BE2C (cell line): ENCODE data around the gene RAD18.

Experiments
- DNase-seq: peaks from one replicate; pipeline ENCODE4 v3.0.0-alpha.2; 2020
- H3K27me3 ChIP-seq: fragments of 250-450 bp; sonication (Bioruptor Pico); 2 replicates; pipeline ENCODE4 v1.5.1; 2020; ENCODE audit warnings: mild to moderate bottlenecking
- H3K36me3 ChIP-seq: fragments of 250-450 bp; sonication (Bioruptor Pico); 2 replicates; pipeline ENCODE4 v1.5.1; 2020; ENCODE audit warnings: mild to moderate bottlenecking
- H3K4me1 ChIP-seq: fragments of 250-450 bp; sonication (Bioruptor Pico); 2 replicates; pipeline ENCODE4 v1.5.1; 2020
- H3K4me3 ChIP-seq: 2 replicates; pipeline ENCODE4 v1.5.1; 2011; ENCODE audit warnings: low read depth, low read length
- H3K9me3 ChIP-seq: fragments of 250-450 bp; sonication (Bioruptor Pico); 2 replicates; pipeline ENCODE4 v1.5.1; 2020
- CTCF ChIP-seq: IDR thresholded peaks from 2 replicates; pipeline ENCODE4 v1.5.1; 2012; ENCODE audit warnings: mild to moderate bottlenecking, low read depth, low read length

Gene RAD18

GRCh38 chr3:8984081-8984480 is 20.8 kb upstream of the RAD18 start:
- no peak overlapping the region for H3K4me3 ChIP-seq
- TF ChIP-seq CTCF = no peak
- no peak for DNase-seq
- H3K9me3 ChIP-seq = no peaks in the 10 kb centered on the region
- H3K36me3 ChIP-seq = no peaks in the 10 kb centered on the region
- no peaks in the 10 kb centered on the region for H3K27me3 ChIP-seq
- no peaks in the 10 kb centered on the region for H3K4me1 ChIP-seq

- DNase-seq = no peak
- Histone ChIP-seq H3K27me3 (no peaks in the 10 kb centered on the region), H3K9me3 (no peaks in the 10 kb centered on the region), H3K4me1 (no peaks in the 10 kb centered on the region), H3K36me3 (no peaks in the 10 kb centered on the region), H3K4me3 (no peak overlapping the region)
- TF ChIP-seq CTCF = no peak
Observed at GRCh38 chr3:8983591-8983990, 20.3 kb upstream of the RAD18 start.

- H3K9me3 ChIP-seq = no peaks in the 10 kb centered on the region
- no peak for DNase-seq
- no peaks in the 10 kb centered on the region for H3K36me3 ChIP-seq
- H3K4me1 ChIP-seq = no peaks in the 10 kb centered on the region
- no peak for TF ChIP-seq CTCF
- H3K27me3 ChIP-seq = no peaks in the 10 kb centered on the region
- H3K4me3 ChIP-seq = no peak overlapping the region
Observed at GRCh38 chr3:8983026-8983425, 19.8 kb upstream of the RAD18 start.

- no peaks in the 10 kb centered on the region for H3K9me3 ChIP-seq
- H3K27me3 ChIP-seq = no peaks in the 10 kb centered on the region
- no peak for TF ChIP-seq CTCF
- H3K36me3 ChIP-seq = no peaks in the 10 kb centered on the region
- DNase-seq = no peak
- no peak overlapping the region for H3K4me3 ChIP-seq
- H3K4me1 ChIP-seq = no peaks in the 10 kb centered on the region
Observed at GRCh38 chr3:8982509-8982908, 19.2 kb upstream of the RAD18 start.

GRCh38 chr3:8981700-8982099 is 18.4 kb upstream of the RAD18 start:
- no peaks in the 10 kb centered on the region for H3K36me3 ChIP-seq
- H3K27me3 ChIP-seq = no peaks in the 10 kb centered on the region
- DNase-seq = no peak
- H3K9me3 ChIP-seq = no peaks in the 10 kb centered on the region
- TF ChIP-seq CTCF = no peak
- H3K4me1 ChIP-seq = no peaks in the 10 kb centered on the region
- H3K4me3 ChIP-seq = no peak overlapping the region

- no peaks in the 10 kb centered on the region for H3K27me3 ChIP-seq
- H3K9me3 ChIP-seq = no peaks in the 10 kb centered on the region
- no peaks in the 10 kb centered on the region for H3K36me3 ChIP-seq
- H3K4me3 ChIP-seq = no peak overlapping the region
- TF ChIP-seq CTCF = no peak
- no peak for DNase-seq
- H3K4me1 ChIP-seq = no peaks in the 10 kb centered on the region
Observed at GRCh38 chr3:8981296-8981695, 18.0 kb upstream of the RAD18 start.
